NCI-H82 (cell line): ENCODE results near the gene COL24A1.
A peak's percentile ranks its signal among the peaks of the same experiment; 100 is the strongest.

ENCODE experiments used
- DNase-seq: peaks from one replicate; lab custom pipeline; 2025; lab: John Stamatoyannopoulos, UW

COL24A1 gene

DNA sequence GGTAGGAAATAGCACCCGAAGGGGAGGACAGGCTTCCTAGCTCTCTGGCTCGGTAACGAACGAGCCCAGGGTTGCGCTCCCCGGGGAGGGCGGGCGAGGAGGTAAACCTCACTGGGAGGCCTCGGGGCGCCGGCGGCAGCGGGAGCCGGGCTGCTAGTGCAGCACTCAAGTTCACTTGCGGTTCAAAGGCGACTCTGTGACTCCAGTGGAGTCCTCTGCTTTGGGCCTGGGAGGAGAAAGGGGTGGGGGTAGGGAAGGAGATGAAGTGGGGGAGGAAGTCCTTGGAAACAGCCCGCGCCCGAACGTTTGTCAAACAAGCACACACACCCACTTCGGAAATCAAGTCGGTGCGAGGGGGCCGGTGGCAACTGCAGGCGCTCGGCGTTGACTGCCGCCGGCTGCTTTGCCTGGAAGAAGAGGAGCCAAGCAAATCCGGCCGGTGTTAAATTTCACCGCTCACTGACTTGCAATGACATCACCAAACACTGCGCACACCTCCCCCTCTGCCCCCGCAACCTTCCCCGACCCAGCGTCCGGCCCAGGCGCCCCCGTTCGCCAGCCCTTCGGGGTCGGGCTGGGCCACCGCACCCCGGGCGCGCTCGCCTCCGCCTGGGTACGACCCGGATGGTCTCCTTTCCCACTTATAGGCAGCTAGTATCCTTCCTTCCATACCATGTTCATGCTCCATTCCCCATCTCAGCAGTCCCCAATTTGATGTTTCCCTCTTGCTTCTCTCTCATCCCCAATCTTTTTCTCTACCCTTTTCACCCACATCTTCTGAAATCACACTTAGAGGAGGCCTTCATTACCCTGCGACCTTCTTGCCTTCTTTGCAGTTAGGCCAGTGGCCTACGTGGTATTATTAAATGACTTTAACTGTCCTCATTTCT, at the start of gene COL24A1:
TSS of gene COL24A1 (minus strand) at position 207 of the 890 bp plus-strand sequence. CDS start 376 bp downstream, outside the sequence.
- peak; percentile 69 for DNase-seq

DNA sequence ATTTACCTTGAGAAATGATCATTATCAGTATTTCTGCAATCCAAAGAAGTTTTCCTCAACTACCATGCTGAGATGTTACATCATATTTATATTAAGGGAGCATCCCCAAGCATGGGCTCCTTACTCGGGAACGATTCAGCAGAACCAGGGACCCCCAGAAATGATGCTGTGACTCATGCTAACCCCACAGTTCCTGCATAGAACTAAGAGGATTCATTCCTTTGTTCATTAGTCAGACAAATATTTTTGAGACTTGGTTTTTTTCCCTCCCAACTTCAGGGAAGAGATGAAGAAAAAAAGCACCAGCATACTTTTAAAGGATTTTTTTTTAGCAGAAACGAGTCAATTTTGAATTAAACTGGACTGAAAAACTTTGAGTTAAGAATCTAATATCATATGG, 49.2 kb upstream of the COL24A1 start:
- DNase-seq: no peak

DNA sequence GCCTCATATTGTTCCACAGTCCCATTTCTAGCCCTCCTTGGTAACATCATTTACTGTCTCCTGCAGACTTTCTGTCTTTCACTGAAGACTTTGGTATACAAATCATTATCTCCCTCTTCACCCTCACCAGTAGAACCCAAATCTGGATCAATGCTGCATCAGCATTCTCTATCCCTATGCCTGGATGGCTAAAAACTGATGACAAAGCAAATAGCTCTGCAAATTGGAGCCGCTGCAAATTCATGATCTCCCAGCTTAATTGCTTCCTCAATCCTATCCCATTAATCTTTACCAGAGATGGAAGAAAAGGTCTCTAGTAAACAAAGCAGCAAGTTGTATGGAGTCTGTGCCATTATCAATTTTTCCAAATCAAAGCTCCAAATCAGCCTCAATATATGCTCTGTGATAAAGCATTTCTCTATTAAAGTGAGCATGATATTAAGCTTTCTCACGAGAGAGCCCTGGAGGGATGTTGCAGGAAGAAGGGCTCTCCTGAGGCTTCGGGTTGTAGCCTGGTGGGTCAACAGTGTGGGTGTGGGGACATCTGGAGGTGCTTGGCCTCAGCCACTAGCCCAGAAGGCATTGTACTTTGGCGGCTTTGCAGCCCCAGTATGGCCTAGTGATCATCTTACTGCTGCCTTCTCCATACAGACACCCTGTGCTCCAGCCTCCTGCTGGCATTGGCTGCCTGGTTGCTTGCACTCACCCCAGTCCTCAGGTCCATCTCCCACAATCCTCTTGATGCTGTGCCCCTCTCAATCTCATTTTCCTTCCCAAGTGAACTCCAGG, 46.2 kb upstream of the COL24A1 start:
- peak; percentile 24 for DNase-seq

DNA sequence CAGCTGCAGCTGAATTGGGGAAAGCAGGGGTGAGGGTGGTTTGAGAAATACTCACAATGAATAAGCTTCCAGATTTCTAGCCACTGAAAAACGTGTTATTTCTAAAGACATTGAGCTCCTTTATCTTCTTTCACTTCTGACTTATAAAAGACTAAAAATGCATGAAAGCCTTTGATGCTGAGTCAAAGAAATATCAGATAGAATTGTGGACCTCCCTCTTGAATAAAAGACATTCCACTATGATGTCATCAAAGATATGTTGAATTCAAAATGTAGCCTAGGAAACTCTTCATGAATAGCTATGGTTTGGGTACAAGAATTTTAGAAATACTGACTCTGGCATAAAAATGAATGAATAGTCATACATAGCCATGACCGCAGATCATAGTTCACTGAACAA, 44.7 kb upstream of the COL24A1 start:
- DNase-seq: no peak

DNA sequence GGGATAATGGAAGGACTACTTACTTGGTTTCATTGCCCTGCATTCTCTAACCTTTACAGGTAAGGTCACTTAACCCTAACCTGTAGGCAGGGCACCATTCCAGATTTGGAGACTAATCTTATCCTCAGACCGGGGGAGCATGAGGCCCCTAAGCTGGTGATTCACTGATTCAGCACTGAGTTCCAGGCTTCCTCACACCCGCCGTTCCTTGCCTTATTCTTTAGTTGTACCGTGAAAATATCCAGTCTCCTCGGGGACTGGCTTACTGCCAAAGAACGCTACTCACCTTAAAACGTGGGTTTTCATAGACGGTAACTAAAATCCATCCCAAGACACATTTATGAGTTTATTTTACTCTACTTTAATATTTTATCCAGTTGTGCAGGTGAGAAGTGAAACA, 44.3 kb upstream of the COL24A1 start:
- peak; percentile 15 for DNase-seq

DNA sequence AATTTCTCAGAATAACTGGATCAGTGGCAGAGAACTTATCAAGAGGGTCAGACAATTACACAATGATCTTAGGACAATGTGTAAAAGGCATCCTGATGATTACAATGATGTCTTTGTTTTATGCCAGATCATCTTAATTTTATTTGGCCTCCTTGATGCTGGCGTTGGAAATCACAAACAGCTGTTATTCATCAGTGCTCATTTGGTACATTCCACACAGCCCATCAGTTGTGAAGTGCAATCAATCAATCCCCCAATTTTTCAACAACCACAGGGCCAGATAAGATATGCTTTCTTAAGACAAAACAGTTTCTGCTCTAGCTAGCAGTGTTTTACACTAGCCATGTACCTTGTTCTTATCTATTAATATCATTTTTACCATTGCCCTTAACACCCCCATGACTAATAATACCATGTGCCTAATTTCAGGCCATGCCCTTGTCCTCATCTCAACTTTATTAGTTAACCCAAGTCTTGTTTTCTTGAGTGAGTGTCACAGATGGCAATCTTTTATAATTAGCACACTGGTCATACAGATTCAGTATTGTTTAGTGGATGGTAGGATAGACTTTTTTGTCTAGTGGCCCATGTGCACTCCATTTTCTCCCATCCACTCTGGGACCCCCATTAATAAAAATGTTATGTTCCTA, 40.8 kb upstream of the COL24A1 start:
- DNase-seq: peak; percentile 16

DNA sequence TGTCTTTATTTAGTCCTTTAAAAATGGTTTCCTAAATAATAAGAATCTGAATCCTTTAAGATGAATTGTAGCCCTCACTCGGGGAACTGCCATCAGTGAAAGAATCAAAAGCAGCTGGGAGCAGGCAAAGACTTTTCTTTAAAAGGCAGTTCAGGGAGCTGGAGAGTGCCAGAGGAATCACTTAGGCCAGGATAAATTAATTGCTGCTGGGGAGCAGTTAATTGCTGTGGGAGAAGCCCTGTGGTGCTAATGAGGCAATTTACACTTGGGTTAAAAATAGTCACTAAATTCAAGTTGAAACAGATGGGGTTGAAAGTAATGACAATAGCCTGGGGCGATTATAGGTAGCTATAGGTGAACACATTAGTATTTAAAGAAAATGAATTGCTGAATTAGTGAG, 38.7 kb upstream of the COL24A1 start:
- DNase-seq: peak; percentile 56

DNA sequence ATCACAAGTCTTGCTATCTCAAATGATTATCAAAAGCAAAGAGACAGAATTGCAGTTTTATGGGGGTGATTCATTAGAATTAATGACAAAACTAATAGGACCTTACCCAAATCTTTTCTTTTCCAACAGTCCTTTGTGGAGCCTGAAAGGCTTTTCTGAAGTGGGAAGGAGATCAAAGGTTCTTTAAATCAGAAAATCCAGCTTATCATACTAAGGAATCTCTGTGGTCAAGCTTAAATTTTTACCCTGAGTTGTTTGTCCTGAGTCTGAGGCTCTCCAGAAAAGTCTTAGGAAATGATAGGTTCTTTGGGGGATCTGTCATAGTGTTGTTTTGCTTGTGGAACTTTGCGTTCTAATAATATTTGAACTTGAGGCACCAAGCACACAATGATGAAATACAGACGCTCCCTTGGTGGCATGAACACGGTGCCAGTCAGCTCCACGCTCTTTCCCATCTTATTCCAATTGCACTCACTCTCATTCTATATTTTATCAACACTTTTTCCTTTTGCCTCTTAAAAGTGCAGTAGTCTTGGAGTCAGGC, 38.0 kb upstream of the COL24A1 start:
- DNase-seq: no peak

DNA sequence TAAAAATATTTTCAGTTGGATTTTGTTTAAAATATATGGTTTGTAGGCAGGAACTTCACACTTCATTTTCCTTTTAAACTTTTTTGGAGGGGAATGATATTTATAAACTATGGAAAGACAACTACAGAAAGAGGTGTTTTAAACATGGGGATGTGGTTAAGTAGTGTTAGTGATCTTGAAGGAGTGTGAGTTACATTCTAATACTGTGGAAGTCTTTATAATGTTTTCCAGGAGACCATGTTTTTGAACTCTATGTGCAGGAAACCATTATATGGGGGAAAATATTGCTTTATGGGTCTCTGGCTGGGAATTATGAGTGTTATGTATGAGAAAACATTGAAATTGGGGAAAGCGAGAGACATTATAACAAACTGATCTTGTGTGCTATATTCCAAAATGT, 35.8 kb upstream of the COL24A1 start:
- DNase-seq: no peak

DNA sequence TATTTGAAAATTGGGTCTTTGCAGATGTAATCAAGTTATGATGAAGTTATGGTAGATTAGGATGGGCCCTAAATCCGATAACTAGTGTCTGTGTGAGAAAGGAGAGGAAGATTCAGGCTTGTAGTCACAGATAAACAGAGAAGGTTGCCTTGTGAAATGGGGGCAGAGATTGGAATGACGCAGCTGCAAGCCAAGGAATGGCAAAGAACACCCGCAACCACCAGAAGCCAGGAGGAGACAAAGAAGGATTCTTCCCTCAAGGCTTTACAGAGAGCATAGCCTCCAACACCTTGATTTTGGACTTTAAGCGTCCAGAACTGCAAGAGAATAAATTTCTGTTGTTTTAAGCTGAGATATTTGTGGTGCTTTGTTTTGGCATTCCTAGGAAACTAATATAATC, 35.4 kb upstream of the COL24A1 start:
- no peak for DNase-seq

DNA sequence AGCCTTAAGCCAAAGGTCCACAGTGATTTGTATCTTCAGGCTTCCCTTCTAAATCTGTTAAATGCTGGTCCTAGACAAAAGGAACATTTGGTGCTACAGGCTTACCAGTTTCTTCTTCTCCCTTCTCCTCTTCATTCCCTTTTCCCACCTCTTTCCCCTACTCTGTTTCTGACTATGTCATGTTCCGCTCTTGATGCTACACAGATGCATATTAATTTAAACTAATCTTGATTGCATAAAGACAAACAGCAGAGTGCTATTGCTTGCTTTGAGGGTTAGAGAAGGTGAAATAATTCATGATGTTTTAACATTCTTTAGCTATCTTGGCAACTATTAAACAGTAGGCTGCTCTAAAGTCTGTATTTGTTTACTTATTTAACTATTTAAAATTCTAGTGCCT, 34.3 kb upstream of the COL24A1 start:
- no peak for DNase-seq

DNA sequence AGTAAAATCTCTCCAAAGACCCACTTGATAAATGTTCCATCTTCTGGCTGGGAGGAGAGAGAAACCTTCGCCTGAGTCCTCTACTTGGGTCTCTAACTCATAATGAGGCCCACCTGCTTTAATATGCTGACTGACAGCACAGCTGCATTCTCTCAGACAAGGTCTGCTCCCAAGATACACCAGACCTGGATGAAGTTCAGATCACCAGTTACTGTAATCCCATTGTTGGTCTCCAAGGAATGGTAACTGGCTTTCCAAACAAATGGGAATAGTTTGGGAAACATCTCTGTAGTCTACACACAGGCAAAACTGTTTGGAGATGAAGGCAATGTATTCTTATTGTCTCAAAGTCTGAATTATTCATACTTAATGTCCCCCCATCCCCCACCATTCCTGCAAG, 27.9 kb upstream of the COL24A1 start:
- peak; percentile 8 for DNase-seq

DNA sequence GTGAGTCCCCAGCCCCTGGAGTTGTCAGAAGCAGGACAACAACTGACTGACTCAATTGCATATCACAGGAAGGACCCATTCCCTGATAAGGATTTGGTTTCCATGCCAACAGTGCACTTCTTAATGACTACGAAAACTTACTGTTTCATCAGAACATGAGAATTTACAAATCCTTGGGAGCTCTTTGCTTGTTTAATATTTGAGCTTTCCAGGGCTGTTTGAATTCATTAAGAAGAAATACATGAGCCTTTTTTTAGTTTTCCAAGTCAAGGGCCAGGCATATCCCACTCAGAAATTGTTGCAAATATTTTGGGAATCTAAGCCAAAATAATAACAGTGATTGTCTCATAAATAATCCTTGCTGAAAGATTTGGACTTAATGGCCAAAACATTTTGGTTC, 27.2 kb upstream of the COL24A1 start:
- no peak for DNase-seq

DNA sequence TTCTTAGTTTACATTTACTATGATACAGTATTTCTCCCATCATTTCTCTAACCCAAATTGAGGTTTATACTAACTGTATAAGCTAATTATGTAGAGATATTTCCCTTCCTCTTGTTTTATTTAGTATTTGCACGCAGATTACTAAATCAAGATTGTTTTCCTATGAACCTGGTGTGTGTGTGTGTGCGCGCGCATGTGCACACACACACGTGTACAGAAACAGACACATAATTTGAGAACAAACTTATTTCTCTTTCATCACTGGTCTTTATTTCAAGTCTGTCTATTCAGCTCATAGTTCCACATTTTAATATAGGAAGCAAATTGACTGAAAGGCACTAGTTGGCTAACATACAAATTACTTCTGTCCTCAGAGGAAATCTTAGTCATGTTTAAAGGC, 19.7 kb upstream of the COL24A1 start:
- DNase-seq: no peak

DNA sequence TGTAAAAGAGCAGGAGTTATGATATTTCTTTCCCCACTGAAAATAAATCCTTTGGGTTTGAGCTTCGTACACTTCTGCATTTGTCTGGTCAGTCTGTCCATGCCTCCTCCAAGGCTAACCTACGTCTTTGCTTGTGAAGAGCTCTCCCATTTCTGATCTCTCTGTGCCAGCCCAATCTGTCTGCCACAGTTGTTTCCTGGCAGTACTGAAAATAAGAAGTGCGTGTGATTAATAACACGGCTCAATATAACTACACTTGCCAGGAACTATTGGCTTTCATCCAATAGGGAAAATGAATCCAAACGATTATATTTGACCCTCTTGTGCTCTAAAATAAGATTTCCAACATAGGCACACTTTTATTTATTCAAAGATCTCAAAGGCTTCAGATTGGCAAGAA, 19.2 kb upstream of the COL24A1 start:
- DNase-seq: no peak

DNA sequence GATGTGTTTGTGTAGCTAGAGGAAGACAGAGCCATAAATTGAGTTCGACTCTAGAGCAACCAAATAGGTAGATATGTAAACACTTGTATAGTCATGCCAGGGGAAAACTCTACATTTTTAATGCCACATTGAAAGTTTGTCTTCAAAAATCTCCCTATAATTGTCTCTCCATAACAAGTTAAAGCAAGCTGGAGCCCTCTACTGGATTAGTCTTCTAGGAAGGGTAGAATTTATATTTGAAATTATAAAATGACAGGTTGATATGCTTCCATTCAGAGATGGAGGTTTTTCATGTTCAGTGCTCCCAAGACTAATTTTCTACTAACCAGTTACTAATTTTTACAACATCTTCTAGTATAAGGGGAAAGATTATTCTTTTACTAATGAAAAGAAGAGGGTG, 13.1 kb upstream of the COL24A1 start:
- no peak for DNase-seq

DNA sequence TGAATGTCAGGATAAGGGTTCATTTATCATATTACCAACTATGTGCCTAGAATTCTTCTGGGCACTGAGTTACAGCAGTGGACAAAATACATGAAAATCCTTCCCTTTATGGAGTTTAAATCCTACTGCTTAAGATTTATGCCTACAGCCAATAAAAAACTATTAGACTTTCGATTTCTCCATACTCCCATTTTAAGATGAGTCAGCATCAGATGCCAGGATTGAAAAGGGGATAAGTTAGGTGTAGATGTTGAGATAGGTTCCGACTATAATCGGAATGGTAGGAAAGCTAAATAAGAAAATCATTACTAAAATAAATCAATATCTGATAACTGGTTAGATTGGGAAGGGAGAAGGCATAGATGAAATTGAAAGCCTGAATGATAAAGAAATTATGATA, 3.2 kb upstream of the COL24A1 start:
- DNase-seq: no peak

DNA sequence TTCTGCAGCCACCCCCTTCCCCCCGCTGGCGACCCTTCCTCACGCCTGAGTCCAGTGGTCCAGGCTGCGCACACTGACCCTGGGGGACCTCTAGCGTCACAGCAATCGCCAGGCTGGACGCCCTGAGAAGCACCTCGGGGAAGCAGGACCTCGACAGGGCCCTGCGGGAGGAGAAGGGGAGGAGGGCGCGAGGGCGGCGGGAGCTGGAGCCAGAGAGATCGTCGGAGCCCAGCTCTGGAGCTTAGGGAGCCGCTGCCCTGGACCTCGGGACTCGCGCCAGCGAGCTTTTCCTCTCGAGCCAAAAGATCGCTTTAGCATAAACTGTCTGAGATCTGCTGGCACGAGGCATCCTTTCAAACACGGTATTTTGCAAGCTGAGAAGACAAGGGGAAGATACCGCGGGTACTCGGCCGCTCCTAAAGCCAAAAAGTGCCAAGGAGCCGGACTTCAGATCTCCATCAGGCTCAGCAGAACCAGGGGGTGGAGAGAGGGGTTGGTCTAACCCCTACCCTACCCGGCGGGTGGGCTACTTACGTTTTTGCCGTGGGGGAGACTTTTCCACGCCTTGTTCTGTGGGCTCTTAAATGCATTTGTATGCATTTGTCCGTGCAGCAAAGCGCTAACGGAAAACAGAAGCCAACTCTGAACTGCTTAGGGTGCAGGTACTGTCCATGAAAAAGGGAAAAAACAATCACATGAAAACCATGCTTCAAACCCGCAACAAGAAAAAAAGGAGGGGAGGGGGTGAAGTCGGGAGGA, 586 bp downstream of the COL24A1 start:
- peak; percentile 43 for DNase-seq

DNA sequence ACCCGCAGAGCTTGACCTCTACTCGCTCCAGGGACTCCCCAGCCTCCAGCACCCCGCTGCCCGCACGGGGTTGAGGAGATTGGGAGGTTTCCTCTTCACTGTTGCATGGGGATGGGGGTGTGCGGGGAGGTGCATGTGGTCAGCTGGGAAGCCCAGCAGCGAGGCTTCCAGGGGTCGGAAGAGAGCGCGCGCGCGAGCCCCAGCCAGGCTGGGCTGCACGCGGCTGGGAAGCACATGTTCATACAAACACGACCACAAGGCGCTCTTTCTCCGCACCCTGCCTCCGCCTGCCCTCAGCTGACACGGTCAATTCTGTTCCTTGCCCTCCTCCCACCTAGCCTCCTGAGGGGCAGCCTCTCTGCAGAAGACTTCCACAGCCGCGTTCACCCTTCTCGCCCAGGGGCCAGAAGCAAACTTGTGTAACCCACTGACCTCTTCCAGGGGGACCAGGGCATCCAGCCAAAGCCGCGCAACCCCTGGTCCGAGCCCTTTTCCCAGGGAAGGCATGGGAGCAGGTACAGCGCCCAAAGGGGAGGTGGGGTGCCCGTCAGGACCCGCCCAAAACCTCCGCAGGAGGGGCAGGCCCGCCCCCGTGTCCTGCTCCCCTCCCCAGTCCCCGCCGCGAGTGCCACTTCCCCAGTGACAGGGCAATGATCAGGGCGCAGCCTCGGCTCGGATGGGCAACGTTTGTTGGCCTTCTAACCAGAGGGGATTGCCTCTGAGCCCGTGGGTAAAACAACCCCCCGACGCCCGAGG, 1.3 kb downstream of the COL24A1 start:
- no peak for DNase-seq

DNA sequence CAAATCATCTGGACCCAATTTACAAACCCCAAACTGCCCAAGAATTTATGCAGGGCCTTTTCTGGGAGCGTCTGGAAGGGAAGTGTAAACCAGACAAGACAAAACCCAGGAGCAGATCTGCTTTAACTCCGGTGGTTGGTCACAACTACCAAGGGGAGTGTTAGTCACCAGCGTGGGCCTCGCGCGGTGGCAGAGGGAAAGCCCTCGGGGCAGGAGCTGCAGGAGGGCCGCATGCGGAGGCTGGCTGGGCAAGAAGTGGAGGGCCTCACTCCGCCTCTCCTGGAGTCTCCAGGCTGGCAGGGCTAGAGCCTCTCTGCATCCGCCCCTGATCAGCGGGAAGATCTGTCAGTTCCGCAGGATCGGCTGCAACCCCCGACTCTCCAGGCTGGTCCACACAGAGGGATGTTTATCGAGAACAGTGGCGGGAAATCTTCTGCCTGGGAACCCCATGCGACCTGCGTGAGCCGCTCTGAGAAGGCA, 2.0 kb downstream of the COL24A1 start:
- no peak for DNase-seq

DNA sequence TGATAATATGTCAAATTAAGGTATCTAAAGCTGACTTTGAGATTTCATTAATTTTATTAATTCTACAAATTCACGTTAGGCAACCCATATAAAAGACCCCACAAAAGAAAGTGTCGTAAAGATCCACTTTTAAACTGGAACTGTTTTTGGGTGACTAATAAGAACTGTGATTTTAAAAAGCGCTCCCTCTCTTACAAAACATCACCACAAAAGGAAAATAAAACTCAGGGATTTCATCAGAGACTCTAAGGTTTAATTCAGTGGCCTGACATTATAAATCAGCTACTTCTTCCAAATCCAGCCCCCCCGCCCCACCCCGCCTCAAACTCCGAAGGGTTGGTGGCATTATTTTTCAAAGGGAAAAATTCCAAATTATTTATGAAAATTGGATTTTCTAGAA, 2.7 kb downstream of the COL24A1 start:
- no peak for DNase-seq
